CD8-positive, alpha-beta memory T cell (primary cell): Measurements from ENCODE around the gene IRX1. TPM values are rescaled to one million over a fixed set of nuclear protein-coding genes. Genes with fewer than 3 reads are reported as not detected.

Source experiments
- CTCF ChIA-PET: fragments of 350-600 bp; sonication (Branson Sonifier 250); formaldehyde crosslinking; loops from one replicate; lab custom pipeline; 2021; ENCODE audit warnings: antibody characterized with exemption; lab: Charles Lee
- POLR2A ChIA-PET: fragments of 350-600 bp; sonication (Branson Sonifier 250); formaldehyde crosslinking; loops from one replicate; lab custom pipeline; 2021; ENCODE audit warnings: antibody characterized with exemption; lab: Charles Lee
- DNase-seq, 5 donors: peaks; one replicate each; pipeline versions ENCODE4 v3.0.0 to v3.0.0-alpha.2; 2020 to 2022; ENCODE audit warnings: mixed read lengths in 1 of 5
- H3K27ac ChIP-seq: one replicate; pipeline ENCODE4 v1.7.0; 2013; ENCODE audit warnings: low read depth, mild to moderate bottlenecking, low read length, moderate library complexity
- H3K27me3 ChIP-seq: 2 replicates; pipeline ENCODE4 v1.7.0; 2013; ENCODE audit warnings: low read length, mild to moderate bottlenecking; ENCODE audit not compliant: insufficient read depth, poor library complexity, severe bottlenecking
- H3K36me3 ChIP-seq: 2 replicates; pipeline ENCODE4 v1.7.0; 2013; ENCODE audit warnings: mild to moderate bottlenecking, low read length, moderate library complexity; ENCODE audit not compliant: insufficient read depth
- H3K4me1 ChIP-seq: 2 replicates; pipeline ENCODE4 v1.7.0; 2013; ENCODE audit warnings: mild to moderate bottlenecking, low read length, moderate library complexity; ENCODE audit not compliant: insufficient read depth
- H3K4me3 ChIP-seq: 2 replicates; pipeline ENCODE4 v1.7.0; 2013; ENCODE audit warnings: mild to moderate bottlenecking, low read length
- H3K9me3 ChIP-seq: 2 replicates; pipeline ENCODE4 v1.7.0; 2013; ENCODE audit warnings: mild to moderate bottlenecking, low read length
- H3K27ac Mint-ChIP-seq, 8 donors: one replicate each; pipeline ENCODE4 v1.8.0; 2020 to 2021; ENCODE audit warnings: mixed read lengths in 8 of 8, mild to moderate bottlenecking in 6 of 8, inconsistent platforms in 3 of 8, moderate library complexity in 3 of 8
- H3K27me3 Mint-ChIP-seq, 2 donors: one replicate each; pipeline ENCODE4 v1.8.0; 2020 to 2021; ENCODE audit warnings: mixed read lengths in 2 of 2, mild to moderate bottlenecking in 1 of 2, moderate library complexity in 1 of 2
- H3K36me3 Mint-ChIP-seq, 3 donors: one replicate each; pipeline ENCODE4 v1.8.0; 2020 to 2021; ENCODE audit warnings: mixed read lengths in 3 of 3, inconsistent platforms in 1 of 3, mild to moderate bottlenecking in 1 of 3
- H3K4me1 Mint-ChIP-seq, 3 donors: one replicate each; pipeline ENCODE4 v1.8.0; 2020 to 2021; ENCODE audit warnings: mixed read lengths in 3 of 3, inconsistent platforms in 1 of 3, mild to moderate bottlenecking in 1 of 3
- H3K4me3 Mint-ChIP-seq, 7 donors: one replicate each; pipeline ENCODE4 v1.8.0; 2020 to 2021; ENCODE audit warnings: mixed read lengths in 7 of 7, mild to moderate bottlenecking in 6 of 7, moderate library complexity in 4 of 7, inconsistent platforms in 2 of 7
- H3K9me3 Mint-ChIP-seq, 5 donors: one replicate each; pipeline ENCODE4 v1.8.0; 2020 to 2022; ENCODE audit warnings: mixed read lengths in 5 of 5, mild to moderate bottlenecking in 3 of 5, moderate library complexity in 2 of 5, inconsistent platforms in 1 of 5
- polyA plus RNA-seq: library from polyadenylated mRNA; unstranded; fragments of 300-500 nt; fragmentation: Illumina TruSeq; gene quantifications from one replicate; pipeline ENCODE4 v1.2.3, GENCODE V29; 2021
- total RNA-seq, 2 experiments: library from RNA; stranded (reverse); gene quantifications; one replicate each; pipeline ENCODE4 v1.2.3, GENCODE V29; 2021

IRX1 gene
- total and polyA plus RNA-seq, 3 experiments from 2014 or later: not detected

- Mint-ChIP-seq H3K4me3 (no peak overlapping the region), H3K9me3 (peaks cover 0 to 14% (median 11%) of the 10 kb centered on the region in 5 donors), H3K27me3 (peaks cover 24 to 43% of the 10 kb centered on the region in 2 donors), H3K4me1 (peaks cover 0 to 5% (median 1%) of the 10 kb centered on the region in 3 donors), H3K27ac (no peak overlapping the region), H3K36me3 (peaks cover 0 to 9% (median 0%) of the 10 kb centered on the region in 3 donors)
- CTCF ChIA-PET: no interaction called here
- H3K27me3 ChIP-seq: peaks cover 4% of the 10 kb centered on the region
- H3K27ac ChIP-seq: no peak overlapping the region
- H3K9me3 ChIP-seq: no peaks in the 10 kb centered on the region
- POLR2A ChIA-PET: no interaction called here
- no peak for DNase-seq
- H3K4me1 ChIP-seq: no peaks in the 10 kb centered on the region
- no peaks in the 10 kb centered on the region for H3K36me3 ChIP-seq
- H3K4me3 ChIP-seq: no peak overlapping the region
Observed at GRCh38 chr5:3590967-3591900, 4.4 kb upstream of the IRX1 start.

DNA sequence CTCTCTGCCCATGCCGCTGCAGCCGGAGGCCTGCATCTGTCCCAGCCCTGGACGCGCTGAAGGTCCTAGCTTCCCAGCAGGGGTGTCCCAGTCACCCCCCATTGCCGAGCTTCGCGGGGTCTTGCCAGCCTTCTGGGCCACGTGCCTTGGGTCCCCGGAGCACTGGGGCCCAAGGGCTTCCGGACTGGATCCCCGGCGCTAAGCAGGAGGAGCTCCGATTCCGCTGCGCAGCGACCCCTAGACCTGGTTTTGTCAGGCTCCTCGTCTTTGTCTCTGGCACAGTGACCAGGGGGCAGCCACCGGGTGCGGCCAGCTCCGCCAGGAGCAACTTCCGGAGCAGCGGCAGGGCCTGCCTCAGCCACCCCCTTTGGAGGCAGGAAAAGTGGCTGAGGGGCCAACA is 3.3 kb upstream of the IRX1 start:
- Histone ChIP-seq H3K36me3 (no peaks in the 10 kb centered on the region), H3K27me3 (peaks cover 4% of the 10 kb centered on the region), H3K4me1 (no peaks in the 10 kb centered on the region), H3K9me3 (no peaks in the 10 kb centered on the region), H3K4me3 (no peak overlapping the region), H3K27ac (no peak overlapping the region)
- DNase-seq: no peak
- peaks cover 26 to 50% of the 10 kb centered on the region in 2 donors for H3K27me3 Mint-ChIP-seq
- CTCF ChIA-PET: no interaction called here
- no peak overlapping the region for H3K4me3 Mint-ChIP-seq
- POLR2A ChIA-PET: no interaction called here
- H3K9me3 Mint-ChIP-seq: peaks cover 0 to 16% (median 15%) of the 10 kb centered on the region in 5 donors
- no peak overlapping the region for H3K27ac Mint-ChIP-seq
- H3K36me3 Mint-ChIP-seq: peaks cover 0 to 9% (median 0%) of the 10 kb centered on the region in 3 donors
- H3K4me1 Mint-ChIP-seq: peaks cover 0 to 9% (median 1%) of the 10 kb centered on the region in 3 donors

DNA sequence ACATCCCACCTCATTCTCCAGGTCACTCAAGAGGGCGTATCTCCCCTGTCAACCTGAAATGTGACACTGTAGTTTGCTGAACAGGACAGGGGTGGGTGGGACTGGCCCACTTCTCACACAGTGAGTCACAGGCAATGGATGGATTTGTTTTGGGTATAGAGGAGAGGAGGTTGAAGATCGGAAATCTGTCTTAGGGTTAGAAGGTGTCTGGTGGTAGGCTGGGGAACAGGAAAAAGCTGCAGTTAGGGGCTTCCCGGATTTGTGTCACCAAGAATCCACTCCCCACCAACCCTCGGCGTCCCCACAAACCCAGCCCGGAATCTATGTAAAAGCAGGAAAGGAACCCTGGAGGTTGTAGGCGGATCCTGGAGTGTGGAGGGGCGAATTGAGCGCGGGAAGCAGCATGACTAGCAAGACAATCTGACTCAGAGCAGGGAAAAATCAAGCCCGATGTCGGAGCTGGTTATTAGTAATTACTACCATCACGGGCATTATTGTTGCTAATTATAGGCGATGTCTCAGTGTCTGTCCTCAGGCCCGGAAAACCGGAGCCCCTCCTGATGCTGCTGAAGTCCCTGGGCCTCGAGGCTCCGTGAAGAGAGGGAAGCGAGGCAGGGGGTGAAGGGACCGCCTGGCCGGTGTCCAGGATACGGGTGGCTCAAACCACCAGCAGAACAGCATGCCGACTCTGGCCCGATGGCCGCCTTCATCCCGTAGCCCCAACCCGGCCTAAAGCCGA is 1.7 kb upstream of the IRX1 start:
- no peak for DNase-seq
- Mint-ChIP-seq H3K27me3 (peaks cover 42 to 59% of the 10 kb centered on the region in 2 donors), H3K9me3 (peaks cover 0 to 29% (median 19%) of the 10 kb centered on the region in 5 donors), H3K4me3 (peak overlapping the region in 1 of 7 donors; percentile 31), H3K36me3 (peaks cover 0 to 9% (median 0%) of the 10 kb centered on the region in 3 donors), H3K4me1 (peaks cover 0 to 9% (median 1%) of the 10 kb centered on the region in 3 donors), H3K27ac (peak overlapping the region in 1 of 8 donors; percentile 31)
- ChIA-PET POLR2A (no interaction called here), CTCF (no interaction called here)
- Histone ChIP-seq H3K27me3 (peaks cover 4% of the 10 kb centered on the region), H3K27ac (no peak overlapping the region), H3K36me3 (no peaks in the 10 kb centered on the region), H3K4me3 (no peak overlapping the region), H3K9me3 (no peaks in the 10 kb centered on the region), H3K4me1 (no peaks in the 10 kb centered on the region)

GRCh38 chr5:3594510-3595005 is 1.1 kb upstream of the IRX1 start:
- Mint-ChIP-seq H3K27me3 (peaks cover 43 to 62% of the 10 kb centered on the region in 2 donors), H3K9me3 (peaks cover 0 to 34% (median 18%) of the 10 kb centered on the region in 5 donors), H3K27ac (no peak overlapping the region), H3K36me3 (peaks cover 0 to 9% (median 0%) of the 10 kb centered on the region in 3 donors), H3K4me3 (no peak overlapping the region), H3K4me1 (peaks cover 0 to 9% (median 1%) of the 10 kb centered on the region in 3 donors)
- H3K27me3 ChIP-seq: peaks cover 4% of the 10 kb centered on the region
- no peaks in the 10 kb centered on the region for H3K4me1 ChIP-seq
- ChIA-PET POLR2A (no interaction called here), CTCF (no interaction called here)
- no peaks in the 10 kb centered on the region for H3K36me3 ChIP-seq
- H3K4me3 ChIP-seq: no peak overlapping the region
- no peak overlapping the region for H3K27ac ChIP-seq
- H3K9me3 ChIP-seq: no peaks in the 10 kb centered on the region
- no peak for DNase-seq

GRCh38 chr5:3596261-3596825 is 711 bp downstream of the IRX1 start:
- no peak overlapping the region for H3K27ac Mint-ChIP-seq
- peaks cover 43 to 55% of the 10 kb centered on the region in 2 donors for H3K27me3 Mint-ChIP-seq
- H3K27me3 ChIP-seq: peaks cover 7% of the 10 kb centered on the region
- peaks cover 0 to 8% (median 1%) of the 10 kb centered on the region in 3 donors for H3K36me3 Mint-ChIP-seq
- ChIA-PET CTCF (no interaction called here), POLR2A (no interaction called here)
- no peak for DNase-seq
- peaks cover 0 to 30% (median 16%) of the 10 kb centered on the region in 5 donors for H3K9me3 Mint-ChIP-seq
- no peak overlapping the region for H3K4me3 ChIP-seq
- no peaks in the 10 kb centered on the region for H3K36me3 ChIP-seq
- peaks cover 0 to 9% (median 0%) of the 10 kb centered on the region in 3 donors for H3K4me1 Mint-ChIP-seq
- H3K4me3 Mint-ChIP-seq: peak overlapping the region in 1 of 7 donors; percentile 23
- H3K9me3 ChIP-seq: no peaks in the 10 kb centered on the region
- no peak overlapping the region for H3K27ac ChIP-seq
- H3K4me1 ChIP-seq: no peaks in the 10 kb centered on the region

DNA sequence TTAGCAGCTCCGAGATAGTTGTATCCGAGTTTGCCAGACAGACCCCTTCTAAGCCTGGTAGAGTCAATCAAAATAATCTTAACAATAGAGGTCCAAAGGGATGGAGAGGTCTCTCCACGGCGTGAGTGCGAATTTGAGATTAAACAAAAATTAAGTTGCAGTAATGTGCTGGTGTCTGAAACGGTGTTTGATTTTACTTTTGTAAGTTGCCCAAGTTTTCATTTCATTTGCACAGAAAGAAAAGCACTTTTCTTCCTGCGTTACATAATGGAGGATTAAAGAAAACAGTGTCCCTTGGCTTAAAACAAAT is 1.2 kb downstream of the IRX1 start:
- peaks cover 0 to 9% (median 0%) of the 10 kb centered on the region in 3 donors for H3K4me1 Mint-ChIP-seq
- H3K27me3 Mint-ChIP-seq: peaks cover 44 to 58% of the 10 kb centered on the region in 2 donors
- H3K9me3 ChIP-seq: no peaks in the 10 kb centered on the region
- peaks cover 0 to 35% (median 20%) of the 10 kb centered on the region in 5 donors for H3K9me3 Mint-ChIP-seq
- POLR2A ChIA-PET: no interaction called here
- DNase-seq: no peak
- H3K4me3 ChIP-seq: no peak overlapping the region
- no peak overlapping the region for H3K27ac ChIP-seq
- peaks cover 12% of the 10 kb centered on the region for H3K27me3 ChIP-seq
- peaks cover 0 to 11% (median 3%) of the 10 kb centered on the region in 3 donors for H3K36me3 Mint-ChIP-seq
- no peaks in the 10 kb centered on the region for H3K36me3 ChIP-seq
- H3K27ac Mint-ChIP-seq: no peak overlapping the region
- peak overlapping the region in 1 of 7 donors; percentile 23 for H3K4me3 Mint-ChIP-seq
- CTCF ChIA-PET: no interaction called here
- H3K4me1 ChIP-seq: no peaks in the 10 kb centered on the region

DNA sequence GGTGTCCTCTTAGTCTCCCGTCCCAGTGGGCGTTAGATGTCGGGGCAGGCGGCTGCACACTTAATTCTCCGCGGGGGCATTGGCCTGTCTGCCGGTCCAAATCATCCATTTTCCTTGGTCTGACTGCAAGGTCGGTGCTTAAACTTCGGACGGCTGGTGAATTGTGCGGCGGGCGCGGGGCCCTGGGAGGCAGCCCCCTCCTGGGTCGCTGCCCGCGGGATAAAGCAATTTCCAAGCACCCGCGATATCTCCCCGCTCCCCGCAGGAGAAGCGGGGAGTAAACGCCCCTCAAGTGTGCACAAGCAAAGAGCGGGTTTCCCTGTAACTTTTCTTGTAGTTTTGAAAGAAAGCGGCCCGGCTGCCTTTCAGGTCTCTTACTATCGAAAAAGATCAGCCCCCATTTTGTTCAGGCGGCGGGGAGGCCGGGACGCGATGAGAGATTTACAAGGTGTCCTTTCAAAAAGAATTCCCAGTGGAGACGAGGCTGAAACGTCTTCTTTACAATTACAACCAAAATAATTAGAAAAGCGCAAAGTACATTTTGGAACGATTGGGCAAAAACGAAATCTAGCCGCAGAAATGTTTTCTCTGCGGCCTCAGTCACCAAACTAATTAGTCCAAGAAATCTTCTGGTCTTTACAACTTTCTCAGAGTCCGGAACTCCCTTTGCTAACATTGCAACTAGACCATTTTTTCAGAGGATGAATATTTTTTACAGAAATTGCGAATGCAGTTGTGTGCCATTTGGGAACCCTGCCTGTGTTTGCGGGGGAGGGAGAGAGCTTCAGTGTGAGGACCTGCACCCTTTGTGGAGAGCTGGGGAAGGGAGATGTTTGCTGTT is 1.8 kb downstream of the IRX1 start:
- peaks cover 0 to 9% (median 0%) of the 10 kb centered on the region in 3 donors for H3K4me1 Mint-ChIP-seq
- ChIA-PET CTCF (no interaction called here), POLR2A (no interaction called here)
- Histone ChIP-seq H3K27ac (no peak overlapping the region), H3K4me1 (no peaks in the 10 kb centered on the region), H3K9me3 (no peaks in the 10 kb centered on the region), H3K27me3 (peaks cover 14% of the 10 kb centered on the region), H3K4me3 (no peak overlapping the region), H3K36me3 (no peaks in the 10 kb centered on the region)
- H3K36me3 Mint-ChIP-seq: peaks cover 0 to 12% (median 3%) of the 10 kb centered on the region in 3 donors
- H3K27me3 Mint-ChIP-seq: peaks cover 47 to 59% of the 10 kb centered on the region in 2 donors
- DNase-seq: no peak
- H3K9me3 Mint-ChIP-seq: peaks cover 0 to 37% (median 21%) of the 10 kb centered on the region in 5 donors
- peak overlapping the region in 1 of 7 donors; percentile 8 for H3K4me3 Mint-ChIP-seq
- no peak overlapping the region for H3K27ac Mint-ChIP-seq
